Astrocyte of the hippocampus (primary cell): ENCODE measurements around the gene AKT1.

Source experiments
- DNase-seq: peaks from one replicate; pipeline ENCODE4 v3.0.0; 2011; ENCODE audit warnings: low read depth, low spot score

The AKT1 gene

DNA sequence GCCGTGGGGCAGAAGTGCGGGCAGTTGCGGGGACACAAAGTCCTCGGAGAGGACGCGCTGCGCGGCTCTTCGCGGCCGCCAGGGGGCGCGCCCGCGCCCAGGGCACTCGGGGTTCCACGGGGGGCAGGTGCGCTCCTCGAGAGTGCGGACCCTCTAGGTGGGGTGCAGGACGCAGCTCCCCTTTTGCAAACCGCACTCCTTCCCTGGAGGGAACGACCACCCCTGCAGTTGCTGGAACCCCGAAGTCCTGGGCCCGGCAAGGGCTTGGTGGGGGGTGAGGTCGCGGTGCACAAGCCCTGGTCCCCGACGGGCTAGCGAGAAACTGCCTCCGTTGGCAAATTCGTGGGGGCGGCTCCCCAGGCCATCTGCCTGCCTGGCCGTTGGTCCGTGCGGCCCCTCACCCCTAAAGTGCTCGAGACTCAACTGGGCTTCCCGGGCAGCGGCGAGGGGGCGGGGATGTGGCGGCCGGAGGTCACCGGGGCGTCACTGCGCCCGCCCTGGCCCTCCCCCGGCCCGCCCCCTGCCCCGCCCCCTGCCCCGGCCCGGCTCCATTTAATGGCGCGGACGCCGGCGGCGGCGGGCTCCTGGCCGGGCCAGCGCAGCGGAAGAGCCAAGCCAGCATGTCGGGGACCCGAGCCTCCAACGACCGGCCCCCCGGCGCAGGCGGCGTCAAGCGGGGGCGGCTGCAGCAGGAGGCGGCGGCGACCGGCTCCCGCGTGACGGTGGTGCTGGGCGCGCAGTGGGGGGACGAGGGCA lies 71.7 kb downstream of the AKT1 start, which contains the start of gene ADSS1:
Gene ADSS1 (plus strand): TSS at position 579 of the 756 bp plus-strand sequence. CDS start 42 bp downstream, at position 621.
- peak; percentile 68 for DNase-seq

DNA sequence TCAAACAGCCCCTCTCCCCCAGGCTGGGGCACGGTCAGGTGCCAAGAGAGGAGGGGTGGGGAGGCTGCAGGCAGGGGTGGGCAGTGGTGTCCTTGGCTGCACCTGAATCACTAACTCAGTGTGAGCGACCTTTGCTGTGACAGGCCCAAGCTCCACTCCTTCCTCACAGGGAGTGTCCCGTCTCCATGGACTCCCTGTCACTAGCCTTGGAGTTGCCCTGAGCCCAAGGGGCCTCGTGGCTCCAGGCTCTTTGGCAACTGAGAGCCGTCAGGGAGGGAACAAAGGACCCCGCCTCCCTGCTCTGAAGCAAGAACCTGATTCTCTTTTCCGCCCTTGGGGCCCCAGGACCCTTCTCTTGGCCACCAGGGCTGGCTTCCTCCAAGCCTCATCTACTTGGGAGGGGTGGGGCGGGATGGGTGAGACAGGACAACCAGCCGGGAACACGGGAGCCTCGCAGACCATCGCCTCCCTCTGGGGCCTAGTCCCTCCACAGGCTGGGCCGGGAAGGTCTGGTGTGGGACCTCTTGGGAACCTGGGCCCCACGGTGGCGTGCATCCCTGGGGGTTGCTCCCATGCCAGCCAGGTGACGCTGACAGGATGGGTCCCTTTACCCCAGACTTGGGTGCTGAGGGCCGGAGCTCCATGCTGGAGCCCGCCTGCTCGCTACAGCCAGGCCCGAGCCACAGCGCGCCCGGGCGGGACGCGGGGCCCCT lies 72.5 kb downstream of the AKT1 start:
- no peak for DNase-seq

DNA sequence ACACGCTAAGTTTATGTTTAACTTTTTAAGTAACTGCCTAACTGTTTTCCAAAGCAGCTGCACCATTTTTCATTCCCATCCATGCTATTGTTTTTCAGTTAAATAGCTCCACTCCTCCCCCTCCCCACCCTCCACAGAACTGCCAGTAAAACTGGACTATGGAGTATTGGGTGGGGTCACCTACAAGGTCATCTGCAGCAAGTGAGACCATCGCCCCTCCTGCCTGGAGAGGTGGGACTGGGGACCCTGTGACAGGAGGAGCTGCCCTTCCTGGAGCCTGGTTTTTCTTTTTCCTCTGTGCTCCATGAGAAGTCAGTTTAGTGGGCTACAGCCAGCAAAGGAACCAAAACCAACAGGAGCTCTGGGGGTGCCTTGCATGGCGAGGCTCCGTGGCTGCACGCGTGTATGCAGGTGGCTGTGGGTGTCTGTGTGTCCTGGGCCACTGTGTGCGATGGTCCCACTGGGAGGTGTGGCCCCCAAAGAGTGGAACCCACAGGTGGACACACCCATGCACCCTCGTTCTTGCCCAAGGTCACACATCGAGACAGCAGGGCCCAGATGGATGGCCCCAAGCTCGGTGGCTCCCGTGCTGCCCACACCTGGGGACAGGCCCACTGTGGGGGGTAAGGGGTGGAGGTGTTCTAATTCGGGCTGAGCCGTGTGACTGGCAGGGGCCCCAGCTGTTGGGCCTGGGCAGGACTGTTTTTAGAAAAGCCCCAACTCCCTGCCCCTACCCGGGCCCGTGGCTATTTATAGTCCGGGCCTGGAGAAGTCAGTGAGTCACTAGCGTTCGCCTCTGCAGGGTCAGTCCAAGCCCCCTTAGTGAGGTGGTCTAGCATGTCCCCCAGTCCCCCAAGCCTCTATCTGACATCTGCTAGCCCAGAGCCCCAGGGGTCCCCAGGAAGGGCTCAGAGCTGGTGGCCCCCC lies 73.8 kb downstream of the AKT1 start:
- no peak for DNase-seq
